Prostate gland (tissue), 2 donors: ENCODE data around the gene VAMP5. TPM values are rescaled to one million over a fixed set of nuclear protein-coding genes. Genes with fewer than 3 reads are reported as not detected.
A peak's percentile ranks its signal among the peaks of the same experiment; 100 is the strongest.

ENCODE experiments used
- DNase-seq: peaks from one replicate; pipeline ENCODE4 v3.0.0-alpha.2; 2019; ENCODE audit warnings: low spot score
- H3K27ac ChIP-seq, 2 donors: fragments of 200-600 bp; sonication (generic); 2 replicates each; pipeline ENCODE4 v1.5.1; 2017 to 2019
- H3K27me3 ChIP-seq: fragments of 200-600 bp; sonication (generic); replicated peaks from 2 replicates; pipeline ENCODE4 v1.5.1; 2019; ENCODE audit not compliant: insufficient read depth
- H3K36me3 ChIP-seq, 2 donors: fragments of 200-600 bp; sonication (generic); 1 replicate in 1 of 2; 2 replicates in 1 of 2; pipeline versions ENCODE4 v1.5.1 to v1.8.1; 2017 to 2019
- H3K4me1 ChIP-seq: fragments of 200-600 bp; sonication (generic); replicated peaks from 2 replicates; pipeline ENCODE4 v1.5.1; 2019
- H3K4me3 ChIP-seq, 2 donors: fragments of 200-600 bp; sonication (generic); 2 replicates each; pipeline ENCODE4 v1.5.1; 2017 to 2019
- H3K9me3 ChIP-seq: fragments of 200-600 bp; sonication (generic); 2 replicates; pipeline ENCODE4 v1.5.1; 2017
- CTCF ChIP-seq, 4 experiments: fragments of 200-600 bp in 2 of 4; fragments of 450-650 bp in 2 of 4; sonication (generic) in 2 of 4; IDR thresholded peaks; 1 replicate in 3 of 4; 2 replicates in 1 of 4; pipeline ENCODE4 v1.5.1; 2016 to 2019; ENCODE audit warnings: antibody characterized with exemption in 4 of 4, mild to moderate bottlenecking in 2 of 4, moderate library complexity in 2 of 4
- POLR2A ChIP-seq: fragments of 450-650 bp; IDR thresholded peaks from one replicate; pipeline ENCODE4 v1.6.1; 2016; ENCODE audit warnings: antibody characterized with exemption, mild to moderate bottlenecking
- POLR2AphosphoS5 ChIP-seq: sonication (generic); formaldehyde crosslinking; IDR thresholded peaks from one replicate; pipeline ENCODE4 v1.6.1; 2017; ENCODE audit warnings: antibody characterized with exemption
- WGBS: methylation state at CpG from one replicate; pipeline ENCODE4 v1.1.5; 2018; 5-methylcytosine and 5-hydroxymethylcytosine counted together
- intact Hi-C: fragments of 100-400 bp; cut with DNase I; formaldehyde crosslinking; loops from one replicate; pipeline ENCODE4 v1.14.2; 2022
- total RNA-seq, 2 donors: library from RNA; depleted of rRNA; stranded (reverse); fragments of >200 nt; gene quantifications; one replicate each; pipeline ENCODE4 v1.1.0, GENCODE V29; 2016

The VAMP5 gene
- total RNA-seq, 2 donors from 2014 or later = 8.4 to 27.0 TPM

- WGBS = 72% methylated on average over 1 of the region's 1 CpG
- no peak for DNase-seq
- Histone ChIP-seq H3K4me3 (no peak overlapping the region), H3K27me3 (no peaks in the 10 kb centered on the region), H3K4me1 (peaks cover 18% of the 10 kb centered on the region), H3K36me3 (no peaks in the 10 kb centered on the region), H3K27ac (no peak overlapping the region), H3K9me3 (no peaks in the 10 kb centered on the region)
- intact Hi-C loops = no loop called here
- TF ChIP-seq CTCF (IDR thresholded peaks at IDR 0.05) (no peak), POLR2AphosphoS5 (no peak), POLR2A (no peak)
These were observed 1.7 kb upstream of the VAMP5 start for GRCh38 chr2:85582492-85582891.

- intact Hi-C loops = no loop called here
- Histone ChIP-seq H3K4me3 (peak overlapping the region; percentile 42 to 43), H3K4me1 (peaks cover 17% of the 10 kb centered on the region), H3K9me3 (no peaks in the 10 kb centered on the region), H3K27me3 (no peaks in the 10 kb centered on the region), H3K36me3 (no peaks in the 10 kb centered on the region), H3K27ac (peak overlapping the region; percentile 76 to 86)
- whole genome bisulfite sequencing = 27% methylated on average over 16 of the region's 16 CpGs
- DNase-seq = no peak
- no peak for TF ChIP-seq POLR2A
- no peak for TF ChIP-seq CTCF (IDR thresholded peaks at IDR 0.05)
- TF ChIP-seq POLR2AphosphoS5 = no peak
These were observed 421 bp upstream of the VAMP5 start for GRCh38 chr2:85583667-85584353.

- peak; percentile 56 for DNase-seq
- 27% methylated on average over 9 of the region's 9 CpGs for WGBS
- peaks cover 10% of the 10 kb centered on the region for H3K4me1 ChIP-seq
- no peaks in the 10 kb centered on the region for H3K36me3 ChIP-seq
- H3K4me3 ChIP-seq = peak overlapping the region; percentile 42 to 43
- no peaks in the 10 kb centered on the region for H3K9me3 ChIP-seq
- TF ChIP-seq CTCF (IDR thresholded peaks at IDR 0.05) = no peak
- TF ChIP-seq POLR2AphosphoS5 = peak; percentile 66
- TF ChIP-seq POLR2A = no peak
- H3K27me3 ChIP-seq = no peaks in the 10 kb centered on the region
- peak overlapping the region; percentile 76 to 86 for H3K27ac ChIP-seq
- intact Hi-C loops = no loop called here
These were observed 888 bp downstream of the VAMP5 start for GRCh38 chr2:85584857-85585780.

- no peak overlapping the region for H3K4me3 ChIP-seq
- H3K4me1 ChIP-seq = peaks cover 9% of the 10 kb centered on the region
- 75% methylated on average over 1 of the region's 1 CpG for WGBS
These were observed 1.5 kb downstream of the VAMP5 start for GRCh38 chr2:85585781-85586105.

More at GRCh38 chr2:85585781-85586105, 1.5 kb downstream of the VAMP5 start:
- no peaks in the 10 kb centered on the region for H3K9me3 ChIP-seq
- intact Hi-C loops = no loop called here
- H3K27me3 ChIP-seq = no peaks in the 10 kb centered on the region
- H3K27ac ChIP-seq = peak overlapping the region; percentile 76 to 86
- no peak for DNase-seq
- TF ChIP-seq POLR2AphosphoS5 = no peak
- no peak for TF ChIP-seq POLR2A
- no peak for TF ChIP-seq CTCF (IDR thresholded peaks at IDR 0.05)
- H3K36me3 ChIP-seq = no peaks in the 10 kb centered on the region
